Neuronal stem cell (in vitro differentiated cells): ENCODE results near the gene ZKSCAN3.

Experiments used
- DNase-seq: peaks from one replicate; pipeline ENCODE4 v3.0.0-alpha.2; 2013; ENCODE audit warnings: low spot score
- H2AFZ ChIP-seq: one replicate; pipeline ENCODE4 v1.6.1; 2013; ENCODE audit warnings: mild to moderate bottlenecking, low read length, inconsistent platforms
- H2AK5ac ChIP-seq: 2 replicates; pipeline ENCODE4 v1.6.1; 2013; ENCODE audit warnings: low read depth, mild to moderate bottlenecking, inconsistent platforms, low read length, moderate library complexity, mixed read lengths
- H2BK120ac ChIP-seq: 2 replicates; pipeline ENCODE4 v1.6.1; 2013; ENCODE audit warnings: low read depth, mild to moderate bottlenecking, inconsistent platforms, low read length, moderate library complexity, mixed read lengths
- H2BK12ac ChIP-seq: one replicate; pipeline ENCODE4 v1.6.1; 2013; ENCODE audit warnings: low read length, inconsistent platforms
- H2BK15ac ChIP-seq: 2 replicates; pipeline ENCODE4 v1.6.1; 2013; ENCODE audit warnings: mild to moderate bottlenecking, low read length, inconsistent platforms, mixed read lengths
- H2BK5ac ChIP-seq: one replicate; pipeline ENCODE4 v1.6.1; 2013; ENCODE audit warnings: inconsistent platforms, mild to moderate bottlenecking, low read length, moderate library complexity
- H3K14ac ChIP-seq: one replicate; pipeline ENCODE4 v1.6.1; 2013; ENCODE audit warnings: low read length, inconsistent platforms
- H3K18ac ChIP-seq: 2 replicates; pipeline ENCODE4 v1.6.1; 2013; ENCODE audit warnings: low read length, inconsistent platforms
- H3K23ac ChIP-seq: 2 replicates; pipeline ENCODE4 v1.6.1; 2013; ENCODE audit warnings: low read depth, mild to moderate bottlenecking, mixed read lengths, low read length, inconsistent platforms; ENCODE audit not compliant: poor library complexity
- H3K27ac ChIP-seq: replicated peaks from 3 replicates; pipeline ENCODE4 v1.5.1; 2013; ENCODE audit warnings: low read length, inconsistent platforms
- H3K27me3 ChIP-seq, 3 experiments: 2 replicates each; pipeline ENCODE4 v1.6.1; 2013; ENCODE audit warnings: low read length in 3 of 3, mild to moderate bottlenecking in 2 of 3, inconsistent platforms in 1 of 3, low read depth in 1 of 3, mixed read lengths in 1 of 3, moderate library complexity in 1 of 3; ENCODE audit not compliant: control insufficient read depth in 3 of 3, insufficient read depth in 3 of 3
- H3K36me3 ChIP-seq, 2 donors: replicated peaks in 1 of 2; 2 replicates each; pipeline ENCODE4 v1.6.1; 2013; ENCODE audit warnings: low read length in 2 of 2; ENCODE audit not compliant: control insufficient read depth in 2 of 2, insufficient read depth in 2 of 2
- H3K4ac ChIP-seq: 2 replicates; pipeline ENCODE4 v1.6.1; 2013; ENCODE audit warnings: inconsistent platforms, mild to moderate bottlenecking, low read length, moderate library complexity
- H3K4me1 ChIP-seq, 2 donors: 1 replicate in 1 of 2; 2 replicates in 1 of 2; pipeline ENCODE4 v1.6.1; 2013; ENCODE audit warnings: low read length in 2 of 2, low read depth in 1 of 2; ENCODE audit not compliant: control insufficient read depth in 2 of 2, insufficient read depth in 1 of 2
- H3K4me2 ChIP-seq: one replicate; pipeline ENCODE4 v1.6.1; 2013; ENCODE audit warnings: mild to moderate bottlenecking, low read length, inconsistent platforms; ENCODE audit not compliant: insufficient read depth, poor library complexity, severe bottlenecking
- H3K4me3 ChIP-seq, 2 donors: 2 replicates each; pipeline ENCODE4 v1.5.1; 2013; ENCODE audit warnings: low read length in 2 of 2, mild to moderate bottlenecking in 2 of 2, inconsistent platforms in 1 of 2, moderate library complexity in 1 of 2
- H3K79me1 ChIP-seq: one replicate; pipeline ENCODE4 v1.6.1; 2013; ENCODE audit warnings: low read depth, mild to moderate bottlenecking, inconsistent platforms, low read length, moderate library complexity
- H3K9ac ChIP-seq: one replicate; pipeline ENCODE4 v1.6.1; 2013; ENCODE audit warnings: mild to moderate bottlenecking, low read depth, low read length, inconsistent platforms; ENCODE audit not compliant: poor library complexity
- H3K9me3 ChIP-seq, 2 donors: replicated peaks in 1 of 2; 2 replicates each; pipeline versions ENCODE3 to v1.6.1; 2013; ENCODE audit warnings: low read length in 2 of 2, mild to moderate bottlenecking in 2 of 2, inconsistent platforms in 1 of 2, low read depth in 1 of 2, mixed read lengths in 1 of 2, moderate library complexity in 1 of 2; ENCODE audit not compliant: control insufficient read depth in 2 of 2, insufficient read depth in 1 of 2
- H4K8ac ChIP-seq: one replicate; pipeline ENCODE4 v1.6.1; 2013; ENCODE audit warnings: low read depth, mild to moderate bottlenecking, inconsistent platforms, low read length, moderate library complexity
- H4K91ac ChIP-seq: one replicate; pipeline ENCODE4 v1.6.1; 2013; ENCODE audit warnings: low read length, low read depth, mild to moderate bottlenecking, inconsistent platforms; ENCODE audit not compliant: poor library complexity
- WGBS, 2 donors: extraction: QIAGEN DNeasy Blood & Tissue Kit; methylation state at CpG; one replicate each; pipeline ENCODE4 v1.1.7; 2013; ENCODE audit warnings: missing lambda C conversion rate in 2 of 2, mixed read lengths in 1 of 2; ENCODE audit not compliant: insufficient read length in 2 of 2, insufficient replicate concordance in 1 of 2; ENCODE audit errors: extremely low coverage in 2 of 2; 5-methylcytosine and 5-hydroxymethylcytosine counted together

Gene ZKSCAN3

DNA sequence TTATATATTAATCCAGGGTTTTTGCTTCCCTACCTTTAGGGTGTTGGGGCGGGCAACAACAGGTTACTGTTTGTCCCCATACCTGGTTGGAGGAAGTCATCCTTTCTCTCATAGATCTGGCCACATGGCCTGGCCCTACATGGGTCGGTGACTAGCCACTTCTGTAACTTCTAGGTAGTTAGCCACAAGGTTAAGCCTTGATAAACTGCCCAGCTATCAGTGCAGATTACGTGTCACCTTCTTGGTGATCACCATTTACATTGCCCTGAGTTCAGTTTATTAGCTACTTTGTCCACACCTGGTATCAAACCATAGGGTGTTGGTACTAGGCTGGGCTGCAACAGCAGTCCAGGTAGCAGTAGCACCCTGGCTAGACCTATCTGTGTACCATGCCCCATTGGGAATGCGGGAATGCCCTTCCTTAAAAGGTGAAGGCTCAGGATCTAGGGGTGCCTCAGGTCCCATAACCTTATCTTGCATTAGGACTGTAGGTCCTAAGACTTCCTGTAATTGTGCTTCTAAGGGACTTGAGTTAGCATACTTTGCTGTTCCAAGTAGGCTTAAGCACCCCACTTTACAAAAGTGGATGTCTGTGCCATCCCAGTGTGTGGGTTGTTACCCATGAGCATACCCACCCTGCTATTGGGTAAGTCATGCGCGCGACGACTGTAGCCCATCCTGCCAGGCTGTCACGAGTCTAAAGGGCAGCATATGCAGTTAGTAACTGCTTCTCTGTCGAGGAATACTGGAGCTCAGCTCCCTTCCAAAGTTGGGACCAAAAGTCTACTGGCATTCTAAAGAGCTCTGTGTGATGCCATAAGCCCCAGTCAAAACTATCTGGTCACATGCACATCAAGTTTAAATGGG, 5.2 kb downstream of the ZKSCAN3 start:
- H3K23ac ChIP-seq = no peak overlapping the region
- no peaks in the 10 kb centered on the region for H3K27me3 ChIP-seq
- H3K27ac ChIP-seq = no peak overlapping the region
- peaks cover 4 to 20% of the 10 kb centered on the region in 2 donors for H3K9me3 ChIP-seq
- H2AFZ ChIP-seq = no peak overlapping the region
- H3K4me1 ChIP-seq = peaks cover 0 to 1% of the 10 kb centered on the region in 2 donors
- H2BK120ac ChIP-seq = no peak overlapping the region
- DNase-seq = no peak
- H3K4me2 ChIP-seq = no peak overlapping the region
- no peak overlapping the region for H3K9ac ChIP-seq
- H2BK5ac ChIP-seq = no peak overlapping the region
- no peak overlapping the region for H4K8ac ChIP-seq
- H2AK5ac ChIP-seq = no peak overlapping the region
- peaks cover 1 to 31% of the 10 kb centered on the region in 2 donors for H3K36me3 ChIP-seq
- H2BK15ac ChIP-seq = no peak overlapping the region
- no peak overlapping the region for H3K18ac ChIP-seq
- H4K91ac ChIP-seq = no peak overlapping the region
- WGBS, 2 donors = no CpG with 5 or more reads among the region's 10 CpGs
- no peak overlapping the region for H2BK12ac ChIP-seq
- H3K4ac ChIP-seq = no peak overlapping the region
- no peak overlapping the region for H3K4me3 ChIP-seq
- H3K79me1 ChIP-seq = peaks cover 4% of the 10 kb centered on the region
- no peak overlapping the region for H3K14ac ChIP-seq

DNA sequence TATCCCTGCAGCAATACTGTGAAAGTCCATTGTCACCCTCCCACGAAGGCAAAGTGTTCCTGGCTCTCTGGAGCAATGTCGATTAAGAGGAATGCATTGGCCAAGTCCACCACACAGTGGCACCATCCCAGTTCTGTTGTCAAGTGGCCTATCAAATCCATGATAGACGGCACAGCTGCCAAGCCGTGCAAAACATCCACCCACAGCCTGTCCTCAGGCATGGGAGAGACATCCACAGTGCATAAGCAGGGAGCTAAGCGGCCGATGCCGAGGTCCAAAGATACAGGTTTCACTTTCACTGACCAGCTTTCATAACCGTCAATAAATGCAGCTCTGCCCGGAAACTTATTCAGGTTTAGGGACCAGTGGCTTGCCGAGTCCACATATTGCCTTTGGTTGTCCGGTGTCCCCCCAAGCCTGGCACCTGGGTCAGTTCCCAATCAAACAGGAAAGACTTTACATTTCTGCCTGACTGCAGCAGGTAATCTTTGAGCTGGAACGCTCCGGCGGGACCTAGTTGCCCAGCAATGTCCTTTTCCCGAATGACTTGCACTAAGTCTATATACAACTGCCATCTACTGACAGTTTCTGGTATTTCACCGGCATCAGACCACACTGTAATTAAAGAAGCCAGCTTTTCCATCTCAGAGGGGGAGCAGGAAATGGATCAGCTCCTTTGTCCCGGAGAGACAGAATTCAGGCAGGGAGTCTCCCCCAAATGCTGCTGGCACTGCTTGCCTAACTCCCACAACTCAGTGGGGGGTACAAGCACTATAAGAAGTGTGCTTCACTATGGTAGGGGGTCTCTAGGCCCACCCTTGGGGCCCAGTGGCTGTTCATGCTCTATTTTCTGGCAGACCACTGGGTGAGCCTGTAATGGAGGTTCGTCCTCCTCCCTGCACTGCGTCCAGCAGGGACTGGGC, 6.3 kb downstream of the ZKSCAN3 start:
- peaks cover 0 to 1% of the 10 kb centered on the region in 2 donors for H3K4me1 ChIP-seq
- no peak overlapping the region for H4K8ac ChIP-seq
- no peak overlapping the region for H4K91ac ChIP-seq
- peak overlapping the region; percentile 63 for H2AFZ ChIP-seq
- H3K23ac ChIP-seq = no peak overlapping the region
- H3K4me3 ChIP-seq = peak overlapping the region in 1 of 2 donors; percentile 30
- no peak overlapping the region for H3K4ac ChIP-seq
- no peak overlapping the region for H2BK15ac ChIP-seq
- H3K9ac ChIP-seq = peak overlapping the region; percentile 74
- peak overlapping the region; percentile 36 for H3K18ac ChIP-seq
- H3K36me3 ChIP-seq = peaks cover 1 to 42% of the 10 kb centered on the region in 2 donors
- peak overlapping the region; percentile 40 for H3K4me2 ChIP-seq
- no peak overlapping the region for H3K14ac ChIP-seq
- whole genome bisulfite sequencing, 2 donors = no CpG with 5 or more reads among the region's 19 CpGs
- no peaks in the 10 kb centered on the region for H3K27me3 ChIP-seq
- H3K9me3 ChIP-seq = peaks cover 4 to 20% of the 10 kb centered on the region in 2 donors
- H2AK5ac ChIP-seq = no peak overlapping the region
- peak; percentile 64 for DNase-seq
- H2BK12ac ChIP-seq = no peak overlapping the region
- H2BK5ac ChIP-seq = no peak overlapping the region
- H3K27ac ChIP-seq = no peak overlapping the region
- H3K79me1 ChIP-seq = peaks cover 4% of the 10 kb centered on the region
- H2BK120ac ChIP-seq = no peak overlapping the region

DNA sequence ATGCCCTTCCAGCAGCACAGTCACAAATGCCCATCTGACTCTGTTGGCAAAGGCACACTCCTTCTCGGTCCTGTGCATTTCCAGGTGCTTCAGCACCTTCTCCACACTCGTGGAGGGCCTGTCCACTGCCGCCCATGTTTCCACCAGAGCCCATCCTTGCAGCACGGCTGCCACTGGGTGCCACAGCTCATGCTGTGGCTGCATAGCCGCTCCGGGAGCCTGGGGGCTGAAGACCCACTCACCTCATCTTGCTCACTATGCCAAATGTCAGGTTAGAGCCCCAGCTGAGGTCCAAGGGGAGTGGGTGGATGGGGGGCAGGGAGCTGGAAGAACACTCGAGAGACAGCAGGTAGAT, 6.9 kb downstream of the ZKSCAN3 start:
- Histone ChIP-seq H4K91ac (no peak overlapping the region), H2BK120ac (no peak overlapping the region), H3K4me3 (no peak overlapping the region), H3K27ac (no peak overlapping the region), H2BK12ac (no peak overlapping the region), H3K36me3 (peaks cover 3 to 49% of the 10 kb centered on the region in 2 donors), H3K18ac (no peak overlapping the region), H3K4me2 (no peak overlapping the region), H4K8ac (no peak overlapping the region), H3K14ac (no peak overlapping the region), H2BK5ac (no peak overlapping the region), H3K9me3 (peaks cover 4 to 20% of the 10 kb centered on the region in 2 donors), H3K79me1 (peaks cover 4% of the 10 kb centered on the region), H3K4ac (no peak overlapping the region), H3K4me1 (peaks cover 0 to 1% of the 10 kb centered on the region in 2 donors), H3K27me3 (no peaks in the 10 kb centered on the region), H2AFZ (no peak overlapping the region), H3K9ac (no peak overlapping the region), H2AK5ac (no peak overlapping the region), H2BK15ac (no peak overlapping the region), H3K23ac (no peak overlapping the region)
- no peak for DNase-seq
- no CpG with 5 or more reads among the region's 7 CpGs for WGBS, 2 donors

DNA sequence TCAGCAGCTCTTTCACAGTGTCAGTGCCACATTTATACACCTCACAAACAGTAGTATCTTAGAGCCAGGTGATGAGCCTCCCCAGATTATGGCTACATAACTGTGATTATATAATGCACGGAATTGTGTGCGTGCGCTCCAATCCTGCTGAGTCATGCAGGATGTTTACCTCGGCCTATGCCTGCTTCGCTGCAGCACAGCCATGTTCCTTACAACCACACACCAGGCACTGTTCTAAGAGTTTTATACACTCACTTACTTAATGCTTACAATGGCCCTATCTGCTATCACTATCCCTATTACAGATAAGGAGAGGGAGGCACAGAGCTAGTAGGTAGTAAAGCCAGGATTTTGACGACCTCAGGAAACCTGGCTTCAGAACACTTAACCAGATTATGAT, 7.3 kb downstream of the ZKSCAN3 start:
- no peak overlapping the region for H3K18ac ChIP-seq
- peaks cover 4% of the 10 kb centered on the region for H3K79me1 ChIP-seq
- H3K4ac ChIP-seq = no peak overlapping the region
- no peak overlapping the region for H2BK12ac ChIP-seq
- peaks cover 0 to 1% of the 10 kb centered on the region in 2 donors for H3K4me1 ChIP-seq
- H3K9me3 ChIP-seq = peaks cover 4 to 20% of the 10 kb centered on the region in 2 donors
- H3K9ac ChIP-seq = no peak overlapping the region
- H2AK5ac ChIP-seq = no peak overlapping the region
- H3K4me2 ChIP-seq = no peak overlapping the region
- H3K23ac ChIP-seq = no peak overlapping the region
- H2BK15ac ChIP-seq = no peak overlapping the region
- H2AFZ ChIP-seq = no peak overlapping the region
- WGBS, 2 donors = no CpG with 5 or more reads among the region's 6 CpGs
- no peak overlapping the region for H4K91ac ChIP-seq
- H3K4me3 ChIP-seq = no peak overlapping the region
- H3K36me3 ChIP-seq = peaks cover 3 to 52% of the 10 kb centered on the region in 2 donors
- H2BK120ac ChIP-seq = no peak overlapping the region
- H3K27me3 ChIP-seq = no peaks in the 10 kb centered on the region
- H4K8ac ChIP-seq = no peak overlapping the region
- DNase-seq = no peak
- H3K27ac ChIP-seq = no peak overlapping the region
- H2BK5ac ChIP-seq = no peak overlapping the region
- H3K14ac ChIP-seq = no peak overlapping the region
